T1000 (cell line): ENCODE results near the gene DIRAS2.

Experiments used
- DNase-seq: peaks from one replicate; lab custom pipeline; 2025; ENCODE audit warnings: mixed read lengths; lab: John Stamatoyannopoulos, UW

Gene DIRAS2

GRCh38 chr9:90612957-90613356 is 29.7 kb downstream of the DIRAS2 start:
- no peak for DNase-seq

DNA sequence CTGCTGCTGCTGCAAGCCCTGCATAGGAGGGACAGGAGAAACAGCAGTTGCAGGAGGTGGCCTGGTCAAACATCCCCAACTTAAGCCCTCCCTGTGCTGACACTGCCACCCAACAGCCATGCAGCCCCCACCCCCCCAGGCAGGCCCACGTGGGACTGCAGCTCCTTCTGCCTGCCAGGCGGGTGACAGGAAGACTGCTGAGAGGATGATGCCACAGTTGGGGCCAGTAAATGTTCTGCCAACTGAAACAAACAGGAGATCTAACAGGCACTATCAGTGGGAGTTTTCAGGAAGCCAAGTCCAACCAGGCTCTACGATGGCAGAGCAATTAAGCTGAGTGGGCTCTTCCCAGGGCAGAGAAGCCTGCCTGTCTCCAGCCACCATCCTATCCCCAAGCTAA is 31.1 kb downstream of the DIRAS2 start:
- DNase-seq = no peak

GRCh38 chr9:90611121-90611520 is 31.5 kb downstream of the DIRAS2 start:
- no peak for DNase-seq

DNA sequence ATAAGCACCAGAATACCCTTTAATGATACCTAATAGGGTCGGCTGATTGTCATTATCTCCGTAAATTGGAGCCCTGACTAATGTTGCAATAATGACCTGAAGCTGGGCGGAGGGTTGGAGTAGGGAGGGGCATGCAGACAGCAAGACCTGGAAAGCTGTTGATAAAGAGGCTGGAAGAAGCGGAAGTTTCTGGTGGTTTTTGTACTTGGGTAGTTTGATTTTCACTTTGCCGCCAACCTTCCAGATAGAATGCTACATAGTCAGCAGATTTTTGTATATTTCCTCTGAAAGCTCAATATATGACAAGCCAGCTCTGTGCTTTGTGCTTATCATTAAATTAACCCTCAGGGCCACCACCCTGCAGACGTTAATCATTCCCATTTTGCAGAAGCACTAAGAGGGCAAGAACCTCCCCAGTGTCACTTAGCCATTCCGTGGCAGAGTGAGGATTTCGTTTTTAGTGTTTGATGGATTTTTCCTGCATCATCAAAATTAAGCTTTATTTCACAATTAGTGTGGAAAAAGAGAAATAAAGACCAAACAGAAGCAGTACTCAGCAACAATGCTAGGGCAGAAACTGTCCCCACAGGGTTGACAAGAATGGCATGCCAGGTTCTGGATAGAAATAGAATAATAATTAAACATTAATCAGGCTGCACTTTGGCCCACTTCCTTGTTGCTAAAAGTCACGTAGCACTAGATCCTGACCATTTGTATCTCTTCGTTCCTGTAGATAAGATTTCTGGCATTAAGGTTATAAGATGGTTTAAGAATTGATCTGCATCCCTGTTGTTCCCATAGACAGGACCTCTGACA is 34.7 kb downstream of the DIRAS2 start:
- DNase-seq = no peak

- DNase-seq = no peak
These were observed 42.6 kb downstream of the DIRAS2 start for GRCh38 chr9:90600029-90600428.

DNA sequence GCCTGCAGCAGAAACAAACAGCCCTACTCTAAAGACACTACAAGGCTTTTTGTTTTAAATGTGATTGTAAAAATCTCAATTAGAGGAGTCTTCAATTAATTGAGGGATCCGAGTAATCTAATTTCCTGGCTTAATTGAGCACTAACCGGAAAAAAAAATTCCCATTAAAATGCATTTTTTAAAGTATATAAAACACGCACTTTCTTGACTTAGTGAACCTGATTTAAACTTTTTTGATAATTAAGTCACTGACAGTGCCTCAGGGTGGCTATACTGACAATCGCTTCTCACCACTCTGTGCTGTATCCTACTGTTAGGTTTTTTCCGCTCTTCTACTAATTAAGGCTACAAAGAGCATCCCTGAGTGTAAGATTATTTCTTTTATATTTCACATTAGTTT is 44.4 kb downstream of the DIRAS2 start:
- DNase-seq = no peak

DNA sequence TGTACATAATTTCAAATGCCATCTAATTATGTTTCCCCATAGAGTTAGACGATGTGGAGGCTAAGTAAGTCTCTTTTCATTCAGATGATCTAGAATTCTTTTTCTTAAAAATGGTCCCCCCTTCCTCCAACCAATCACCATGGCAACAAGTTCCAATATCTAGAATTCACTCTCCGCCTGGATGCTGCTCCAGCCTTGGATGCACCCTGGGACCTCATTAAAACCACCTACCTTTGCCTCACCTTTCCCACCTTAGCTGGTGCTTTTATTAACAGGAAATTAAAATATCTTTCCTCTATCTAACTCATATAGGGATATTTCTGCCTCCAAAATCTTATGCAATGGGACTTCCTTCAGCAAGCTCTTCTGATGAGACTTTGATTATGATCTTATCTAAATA is 49.0 kb downstream of the DIRAS2 start:
- DNase-seq = no peak

DNA sequence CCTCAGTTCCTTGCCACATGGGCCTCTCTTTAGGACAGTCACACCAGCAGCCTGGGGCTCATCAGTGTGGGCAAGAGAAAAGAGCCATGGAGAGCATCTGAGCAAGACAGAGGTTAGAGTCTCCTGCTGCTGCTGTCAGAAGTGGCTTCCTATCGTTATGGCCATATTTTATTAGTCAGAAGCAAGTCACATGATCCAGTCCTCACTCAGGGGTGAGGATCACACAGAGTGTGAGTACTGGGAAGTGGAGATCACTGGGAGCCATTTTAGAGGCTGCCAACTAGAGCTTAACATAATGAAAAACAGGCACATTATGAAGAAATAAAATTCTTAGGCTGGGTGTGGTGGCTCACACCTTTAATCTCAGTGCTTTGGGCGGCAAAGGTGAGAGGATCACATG is 62.0 kb downstream of the DIRAS2 start:
- DNase-seq = no peak

GRCh38 chr9:90579181-90579580 is 63.4 kb downstream of the DIRAS2 start:
- DNase-seq = no peak

DNA sequence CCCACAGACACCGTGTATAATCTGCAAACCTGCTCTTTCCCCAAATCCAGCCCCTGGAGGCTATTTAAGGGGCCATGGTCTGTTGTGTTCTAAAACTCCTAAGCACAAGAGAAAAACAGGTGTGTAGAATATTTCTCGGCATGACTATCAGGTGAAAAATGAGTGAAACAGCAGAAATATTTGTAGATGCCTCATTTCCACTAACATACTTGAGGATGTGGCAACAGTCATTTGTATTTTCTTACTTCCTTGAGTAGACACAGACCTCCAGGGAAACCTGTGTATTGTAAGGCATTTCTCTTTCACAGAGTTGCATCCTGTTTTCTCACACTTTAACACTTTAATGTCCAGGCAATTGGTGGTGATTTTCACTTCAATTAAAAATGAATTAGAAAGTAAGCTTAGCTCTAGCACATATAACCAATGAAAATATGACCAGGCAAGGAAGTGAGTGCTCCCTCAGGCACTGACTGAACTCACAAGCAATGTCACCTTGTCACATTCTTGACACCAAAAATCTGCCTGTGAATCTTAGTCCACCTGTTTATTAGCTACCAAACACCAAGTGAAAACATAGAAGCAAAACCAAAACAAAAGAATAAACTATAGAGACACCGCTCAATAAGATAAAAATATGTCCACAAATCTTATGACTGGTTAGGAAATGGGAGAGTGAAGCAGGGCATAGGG is 64.4 kb downstream of the DIRAS2 start:
- no peak for DNase-seq

- no peak for DNase-seq
These were observed 73.1 kb downstream of the DIRAS2 start for GRCh38 chr9:90569511-90569910.

DNA sequence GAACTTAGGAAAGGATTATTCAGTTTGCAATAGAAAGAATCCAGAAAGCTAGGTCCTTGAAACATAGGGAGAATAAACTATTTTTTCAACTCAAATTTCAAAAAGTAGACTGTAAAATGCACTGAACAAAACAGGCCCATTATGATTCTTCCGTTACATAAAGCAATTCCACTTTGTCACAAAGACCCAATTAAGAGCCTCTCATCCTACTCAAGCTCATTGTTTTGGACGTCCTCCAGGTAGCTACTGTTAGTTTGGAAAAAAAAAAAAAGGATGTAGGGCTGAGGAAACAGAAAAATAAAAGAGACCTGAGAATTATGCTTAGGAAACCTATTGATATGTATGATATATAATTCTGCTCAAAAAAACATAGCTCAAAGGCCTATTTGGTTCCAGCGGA is 74.0 kb downstream of the DIRAS2 start:
- no peak for DNase-seq

DNA sequence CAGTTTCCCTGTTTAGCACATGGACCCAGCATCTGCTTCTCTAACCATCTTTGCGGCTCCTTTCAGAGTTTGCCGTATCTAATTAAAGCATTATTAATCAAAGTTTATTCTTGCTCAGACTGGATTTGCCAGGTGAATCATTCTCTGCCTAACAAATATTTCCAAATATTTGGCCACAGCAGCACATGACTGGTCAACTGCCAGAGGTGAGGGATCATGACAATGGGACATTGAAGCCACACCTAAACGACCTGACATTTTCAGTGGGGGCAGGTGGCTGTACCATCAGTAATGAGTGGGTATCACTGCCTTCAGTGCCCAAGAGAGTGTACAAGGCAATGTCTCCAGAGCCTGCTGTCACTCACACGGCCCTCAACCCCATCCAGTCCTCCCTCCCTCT is 80.4 kb downstream of the DIRAS2 start:
- no peak for DNase-seq
